T-cell (primary cell): ENCODE data around the gene FRG2C. TPM values are rescaled to one million over a fixed set of nuclear protein-coding genes. Genes with fewer than 3 reads are reported as not detected.
"Not testable (repeated sequence)": the region's sequence is repeated elsewhere in the genome, so short reads cannot be mapped to it uniquely, and the experiment has no call there.

Source experiments
- ATAC-seq, 4 experiments: fragments of 200-7000 bp in 3 of 4; fragments of 150-1000 bp in 1 of 4; cut with Tn5 transposase; replicated peaks in 1 of 4; 1 replicate in 3 of 4; 2 replicates in 1 of 4; pipeline ENCODE4 v1.10.0; 2021; ENCODE audit warnings: moderate library complexity in 3 of 4, mild to moderate bottlenecking in 2 of 4, moderate number of reproducible peaks in 1 of 4
- CTCF ChIA-PET, 2 donors: fragments of 300-600 bp; sonication (Branson Sonifier 250); formaldehyde crosslinking; loops; one replicate each; lab custom pipeline; 2022; ENCODE audit warnings: antibody characterized with exemption in 2 of 2; lab: Charles Lee
- POLR2A ChIA-PET, 2 donors: fragments of 300-600 bp; sonication (Branson Sonifier 250); formaldehyde crosslinking; loops; one replicate each; lab custom pipeline; 2022; ENCODE audit warnings: antibody characterized with exemption in 2 of 2; lab: Charles Lee
- DNase-seq, 35 experiments: peaks; one replicate each; pipeline versions ENCODE4 v3.0.0 to v3.0.0-alpha.2; 2013 to 2023
- H3K27ac ChIP-seq: one replicate; pipeline ENCODE4 v1.5.1; 2013; ENCODE audit warnings: low read length
- H3K27me3 ChIP-seq, 2 experiments: replicated peaks in 1 of 2; 1 replicate in 1 of 2; 2 replicates in 1 of 2; pipeline versions ENCODE4 v1.6.1 to v1.7.0; 2013; ENCODE audit warnings: low read length in 1 of 2, mixed read lengths in 1 of 2; ENCODE audit not compliant: control insufficient read depth in 2 of 2, insufficient read depth in 2 of 2; ENCODE audit errors: extremely low read depth in 1 of 2
- H3K36me3 ChIP-seq, 2 donors: 1 replicate in 1 of 2; 2 replicates in 1 of 2; pipeline versions ENCODE4 v1.6.1 to v1.7.0; 2013; ENCODE audit warnings: low read length in 1 of 2; ENCODE audit not compliant: control insufficient read depth in 2 of 2, insufficient read depth in 1 of 2; ENCODE audit errors: extremely low read depth in 1 of 2
- H3K4me1 ChIP-seq, 2 experiments: 1 replicate in 1 of 2; 2 replicates in 1 of 2; pipeline versions ENCODE4 v1.6.1 to v1.7.0; 2013; ENCODE audit warnings: low read length in 2 of 2, mixed read lengths in 1 of 2; ENCODE audit not compliant: insufficient read depth in 2 of 2, control insufficient read depth in 1 of 2; ENCODE audit errors: extremely low read depth in 1 of 2
- H3K4me3 ChIP-seq, 2 donors: 1 replicate in 1 of 2; 2 replicates in 1 of 2; pipeline versions ENCODE4 v1.5.1 to v1.7.0; 2013; ENCODE audit warnings: mild to moderate bottlenecking in 2 of 2, low read length in 1 of 2, moderate library complexity in 1 of 2; ENCODE audit not compliant: control insufficient read depth in 1 of 2; ENCODE audit errors: extremely low read depth in 1 of 2
- H3K9me3 ChIP-seq: 2 replicates; pipeline ENCODE4 v1.7.0; 2013
- H3K27ac Mint-ChIP-seq, 2 donors: one replicate each; pipeline ENCODE4 v1.8.0; 2020 to 2021; ENCODE audit warnings: mild to moderate bottlenecking in 2 of 2, mixed read lengths in 2 of 2
- H3K27me3 Mint-ChIP-seq, 2 donors: one replicate each; pipeline ENCODE4 v1.8.0; 2021 to 2022; ENCODE audit warnings: mixed read lengths in 2 of 2
- H3K36me3 Mint-ChIP-seq: one replicate; pipeline ENCODE4 v1.8.0; 2021; ENCODE audit warnings: mixed read lengths
- H3K4me1 Mint-ChIP-seq, 3 donors: one replicate each; pipeline ENCODE4 v1.8.0; 2020 to 2022; ENCODE audit warnings: mixed read lengths in 3 of 3, mild to moderate bottlenecking in 1 of 3
- H3K4me3 Mint-ChIP-seq, 3 donors: one replicate each; pipeline ENCODE4 v1.8.0; 2020 to 2022; ENCODE audit warnings: mild to moderate bottlenecking in 3 of 3, mixed read lengths in 3 of 3, moderate library complexity in 3 of 3
- H3K9me3 Mint-ChIP-seq, 3 donors: one replicate each; pipeline ENCODE4 v1.8.0; 2020 to 2022; ENCODE audit warnings: mixed read lengths in 3 of 3
- WGBS: methylation state at CpG from one replicate; pipeline ENCODE4 v1.1.5; 2013; ENCODE audit warnings: missing lambda C conversion rate; ENCODE audit not compliant: insufficient coverage; 5-methylcytosine and 5-hydroxymethylcytosine counted together
- total RNA-seq, 35 experiments: library from RNA in 6 of 35; stranded (reverse) in 6 of 35; fragments of 120-200 nt in 1 of 35; gene quantifications; one replicate each; pipeline versions ENCODE4 v1.2.1 to v1.2.4 and lab custom pipeline; 2013 to 2026

FRG2C gene
- total RNA-seq, 5 donors from 2014 or later (not counting 1 experiment from before 2014, with no cell fraction given), result not detected

DNA sequence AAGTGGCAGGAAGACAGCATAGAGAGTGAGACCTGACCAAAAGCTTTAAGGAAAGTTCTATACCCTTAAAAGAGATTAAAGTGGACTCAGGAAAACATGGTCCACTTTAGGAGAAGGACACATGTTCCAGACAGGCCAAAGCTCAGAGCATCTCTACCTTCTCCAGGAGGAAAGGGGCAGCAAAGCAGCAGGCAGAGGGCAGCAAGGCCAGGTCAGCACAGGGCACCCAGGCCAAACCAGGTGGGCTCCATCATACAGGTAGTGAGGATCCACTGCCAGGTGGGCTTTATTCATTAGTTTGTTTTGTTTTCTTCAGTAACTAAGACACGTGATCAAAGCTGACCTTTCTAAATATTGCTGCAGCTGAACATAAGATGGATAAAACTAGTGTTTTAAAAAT lies 19.8 kb downstream of the FRG2C start:
- H3K27ac Mint-ChIP-seq, H3K9me3 ChIP-seq, H3K4me1 ChIP-seq, CTCF ChIA-PET, H3K27me3 ChIP-seq, H3K4me1 Mint-ChIP-seq, DNase-seq, H3K27me3 Mint-ChIP-seq, POLR2A ChIA-PET, ATAC-seq, H3K4me3 Mint-ChIP-seq, H3K27ac ChIP-seq, H3K36me3 ChIP-seq, H3K4me3 ChIP-seq, H3K36me3 Mint-ChIP-seq: not testable (repeated sequence)
- H3K9me3 Mint-ChIP-seq, result peaks cover 15 to 22% (median 22%) of the 10 kb centered on the region in 3 donors
- no CpG with 5 or more reads among the region's 1 CpG for WGBS

DNA sequence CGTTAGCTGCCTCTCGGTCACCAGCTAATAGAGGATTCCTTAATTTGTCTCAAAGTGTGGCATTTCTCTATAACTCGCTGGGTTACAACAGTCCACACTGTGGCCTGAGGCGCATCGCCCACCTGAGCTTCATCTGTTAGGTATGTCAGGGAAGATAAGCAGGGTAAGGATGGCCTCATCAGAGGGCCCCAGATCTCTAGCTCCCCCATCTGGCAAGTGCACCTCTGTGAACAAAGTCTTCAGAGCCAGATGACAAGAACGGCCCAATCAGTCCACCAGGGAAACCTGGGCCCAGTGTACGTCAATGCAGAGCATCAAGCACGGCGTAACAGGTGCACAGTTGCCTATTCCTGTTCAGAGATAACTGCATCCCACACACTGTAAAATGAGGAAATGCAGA lies 23.2 kb downstream of the FRG2C start:
- POLR2A ChIA-PET, result no interaction called here
- no peak overlapping the region for H3K27ac ChIP-seq
- no peaks in the 10 kb centered on the region for H3K4me1 ChIP-seq
- no peak overlapping the region for H3K4me3 ChIP-seq
- 81% methylated on average over 4 of the region's 9 CpGs for WGBS
- H3K27ac Mint-ChIP-seq, result no peak overlapping the region
- DNase-seq, result no peak
- ATAC-seq, result no peak
- no peaks in the 10 kb centered on the region for H3K36me3 Mint-ChIP-seq
- no peaks in the 10 kb centered on the region for H3K9me3 ChIP-seq
- no peaks in the 10 kb centered on the region for H3K27me3 Mint-ChIP-seq
- H3K4me3 Mint-ChIP-seq, result no peak overlapping the region
- no peaks in the 10 kb centered on the region for H3K27me3 ChIP-seq
- no peaks in the 10 kb centered on the region for H3K4me1 Mint-ChIP-seq
- H3K36me3 ChIP-seq, result no peaks in the 10 kb centered on the region
- peaks cover 27 to 39% (median 33%) of the 10 kb centered on the region in 3 donors for H3K9me3 Mint-ChIP-seq
- CTCF ChIA-PET, result no interaction called here

DNA sequence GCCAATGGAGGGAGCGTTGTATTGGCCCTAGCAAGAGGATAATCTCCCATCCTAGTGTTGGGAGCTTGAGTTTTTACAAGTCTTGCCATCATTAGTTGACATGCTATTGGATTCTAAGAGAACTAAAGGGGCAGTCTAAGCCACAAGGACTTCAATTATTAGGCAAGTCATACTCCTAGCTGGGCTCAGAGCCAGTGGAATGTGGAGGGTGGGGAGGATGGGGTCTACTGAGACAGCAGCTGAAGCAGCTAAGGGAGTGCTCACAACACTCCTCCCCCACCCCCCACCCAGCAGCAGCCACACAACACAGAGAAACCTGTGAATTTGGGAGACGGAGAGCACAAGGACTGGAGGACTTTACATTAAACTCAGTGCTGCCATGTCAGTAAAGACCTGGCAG lies 27.9 kb downstream of the FRG2C start:
- Mint-ChIP-seq H3K36me3 (no peaks in the 10 kb centered on the region), H3K27me3 (no peaks in the 10 kb centered on the region), H3K9me3 (peaks cover 16 to 44% (median 25%) of the 10 kb centered on the region in 3 donors), H3K4me1 (no peaks in the 10 kb centered on the region), H3K4me3 (no peak overlapping the region), H3K27ac (no peak overlapping the region)
- no peaks in the 10 kb centered on the region for H3K9me3 ChIP-seq
- WGBS, result no CpG with 5 or more reads among the region's 2 CpGs
- DNase-seq (no peak), ATAC-seq (no peak)
- CTCF ChIA-PET, result no interaction called here
- POLR2A ChIA-PET, result no interaction called here
- no peak overlapping the region for H3K27ac ChIP-seq
- H3K27me3 ChIP-seq, result no peaks in the 10 kb centered on the region
- H3K36me3 ChIP-seq, result no peaks in the 10 kb centered on the region
- H3K4me1 ChIP-seq, result no peaks in the 10 kb centered on the region
- no peak overlapping the region for H3K4me3 ChIP-seq

Other genes with a start within 250 kb of the FRG2C start
- gene ZNF717, start 121.2 kb downstream of the FRG2C start, total RNA-seq, result 10 to 100 TPM in 3 of 5 donors, 1 to 10 TPM in 2; 6.7 to 12.8 (median 12.5) TPM